ENCODE data around the gene UBE3A.

Gene UBE3A

DNA sequence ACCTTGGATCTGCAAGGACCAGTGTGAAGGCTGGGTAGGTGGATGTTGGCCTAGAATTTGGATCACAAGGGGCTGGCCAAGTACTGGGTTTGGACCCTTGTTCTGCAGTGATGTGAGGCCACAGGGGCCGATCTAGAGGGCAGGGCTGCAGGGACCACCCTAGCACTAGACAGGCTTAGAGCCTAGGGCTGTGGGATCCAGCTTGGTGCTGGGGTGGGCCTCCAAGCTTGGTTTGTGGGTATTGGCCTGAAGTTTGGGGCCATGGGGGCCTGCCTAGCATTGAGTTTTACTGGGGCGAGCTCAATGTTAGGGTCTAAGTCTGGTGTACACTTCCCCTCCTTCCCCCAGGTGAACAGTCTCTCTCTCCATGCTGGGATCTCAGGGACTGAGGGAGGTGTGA lies 36.5 kb downstream of the UBE3A start:
- DNase-seq: no peak

GRCh38 chr15:25401501-25401900 lies 37.3 kb downstream of the UBE3A start:
- no peak for DNase-seq

DNA sequence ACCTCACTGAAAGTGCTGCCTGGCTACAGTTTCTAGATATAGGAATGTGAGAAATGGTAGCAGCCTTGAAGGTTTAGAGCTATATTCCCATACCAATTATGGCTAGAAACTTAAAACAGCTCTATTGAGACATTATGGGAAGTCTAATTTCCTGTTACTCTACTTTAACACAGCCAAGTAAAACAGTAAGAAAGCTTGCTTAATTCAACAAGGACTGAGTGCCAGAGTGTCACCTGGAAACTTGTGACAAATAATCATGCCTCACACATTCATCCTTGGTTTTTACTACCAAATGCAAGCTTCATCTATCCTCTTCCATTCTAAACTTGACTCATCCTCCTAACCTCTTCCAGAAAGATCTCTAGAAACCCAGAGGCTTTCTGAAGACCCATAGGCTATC lies 41.7 kb downstream of the UBE3A start:
- DNase-seq: no peak

DNA sequence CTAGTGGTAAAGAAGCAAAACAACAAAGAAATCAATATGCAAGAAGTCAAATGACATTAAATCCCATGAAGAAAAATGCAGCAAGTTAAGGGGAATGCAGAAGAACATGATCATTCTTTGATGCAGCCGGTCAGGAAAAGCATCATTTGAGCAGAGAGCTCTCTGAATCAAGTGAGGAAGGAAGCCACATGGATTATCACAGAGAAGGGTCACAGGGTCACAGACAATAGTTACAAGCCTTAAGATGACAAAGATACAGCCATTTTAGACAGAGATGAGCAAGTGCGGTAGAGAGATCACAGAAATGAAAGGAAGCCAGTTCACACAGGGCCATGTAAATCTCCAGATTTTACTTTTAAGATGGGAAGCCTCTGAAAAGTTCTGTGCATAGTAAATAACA lies 43.9 kb downstream of the UBE3A start:
- DNase-seq: no peak

GRCh38 chr15:25392806-25393205 lies 46.0 kb downstream of the UBE3A start:
- no peak for DNase-seq

GRCh38 chr15:25391971-25392721 lies 46.7 kb downstream of the UBE3A start:
- no peak for DNase-seq

- no peak for DNase-seq
These were observed 52.8 kb downstream of the UBE3A start for GRCh38 chr15:25385986-25386385.

DNA sequence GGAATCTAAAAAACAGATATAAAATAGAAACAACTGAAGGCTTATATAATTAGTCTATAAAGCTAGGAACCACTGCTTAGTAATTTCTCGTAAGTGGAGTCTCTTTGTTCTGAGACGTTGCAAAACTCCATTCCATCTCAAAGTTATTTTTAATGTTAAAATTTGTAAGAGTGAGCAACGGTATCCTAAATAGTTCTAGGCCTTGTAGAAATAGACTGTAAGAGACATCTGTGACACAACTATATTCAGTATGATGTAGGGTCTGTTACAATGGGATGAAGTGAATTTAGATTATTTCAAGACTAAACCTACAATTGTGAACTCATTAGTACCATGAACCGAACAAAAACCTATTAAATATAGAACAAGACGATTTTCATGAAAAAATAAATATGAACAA lies 57.2 kb downstream of the UBE3A start:
- DNase-seq: no peak

- DNase-seq: no peak
These were observed 60.3 kb downstream of the UBE3A start for GRCh38 chr15:25378501-25378901.

GRCh38 chr15:25375557-25375956 lies 63.3 kb downstream of the UBE3A start:
- no peak for DNase-seq

DNA sequence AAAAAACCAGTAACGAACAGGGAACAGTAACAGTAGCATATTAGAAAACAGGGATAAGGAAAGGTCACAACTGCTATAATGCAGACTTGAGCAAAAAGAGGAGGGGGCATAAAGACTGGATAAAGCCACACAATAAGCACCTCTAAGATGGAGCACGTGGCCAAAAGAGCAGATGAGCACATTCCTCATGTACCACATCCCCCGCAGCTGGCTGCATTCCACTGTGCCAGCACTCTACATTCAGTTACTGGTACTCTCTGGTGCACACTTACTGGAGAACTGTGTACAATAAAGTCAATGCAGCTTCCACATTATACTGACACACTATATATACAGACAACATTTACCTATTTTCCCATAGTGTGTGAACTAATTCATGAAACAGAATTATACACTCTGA lies 64.7 kb downstream of the UBE3A start:
- DNase-seq: no peak

DNA sequence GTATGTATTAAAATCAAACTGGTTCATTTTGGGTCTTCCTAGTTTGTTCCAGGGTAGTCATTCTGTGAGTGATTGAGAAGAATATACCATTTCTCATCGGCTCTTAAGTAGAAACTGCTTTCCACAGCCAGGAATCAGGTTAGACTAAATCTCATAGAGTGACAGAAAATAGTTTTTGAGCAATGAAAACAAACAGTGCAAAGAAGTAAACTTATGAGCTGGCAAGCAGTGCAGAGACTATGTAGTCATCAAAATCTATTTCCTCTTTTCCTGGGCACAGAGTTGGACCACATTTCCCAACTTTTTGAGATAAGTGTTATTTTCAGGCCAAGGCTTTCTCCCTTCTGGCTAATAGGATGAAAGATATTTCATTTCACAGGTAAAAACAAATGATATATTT lies 66.5 kb downstream of the UBE3A start:
- DNase-seq: no peak

DNA sequence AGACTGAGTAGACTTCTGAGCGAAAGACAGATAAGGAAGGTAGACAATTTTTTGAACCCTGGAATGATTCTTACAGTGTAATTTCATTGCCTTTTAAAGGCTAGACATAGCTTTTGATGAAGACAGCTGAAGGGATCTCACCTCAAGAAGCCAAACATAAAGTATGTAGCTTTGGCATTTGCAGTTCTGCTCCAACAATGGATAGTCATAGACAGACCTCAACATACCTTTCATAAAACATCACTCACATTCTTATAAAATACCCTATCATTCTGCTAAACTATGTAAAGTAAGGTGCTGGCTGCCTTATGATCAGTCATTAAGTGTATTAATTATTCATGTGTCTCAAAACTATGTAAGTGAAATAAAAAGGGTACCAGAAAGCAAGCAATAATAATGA lies 70.0 kb downstream of the UBE3A start:
- no peak for DNase-seq

DNA sequence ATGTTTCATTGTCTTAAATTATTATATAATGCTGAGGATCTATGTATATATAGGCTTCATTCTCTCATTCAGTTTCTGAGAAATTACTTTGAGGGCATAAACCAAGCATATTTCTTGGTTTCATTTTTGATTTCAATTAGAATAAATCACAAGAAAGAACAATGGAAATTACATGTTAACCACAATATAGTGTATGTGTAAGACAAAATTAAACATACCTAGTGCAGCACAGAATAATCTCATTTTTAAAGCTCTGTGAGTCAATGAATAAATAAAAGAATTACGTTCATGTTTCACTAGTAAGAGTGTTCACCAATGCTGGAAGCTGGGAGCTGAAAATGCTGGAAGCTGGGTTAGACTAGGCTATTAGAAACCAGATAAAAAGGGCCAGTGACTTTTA lies 72.8 kb downstream of the UBE3A start:
- no peak for DNase-seq

DNA sequence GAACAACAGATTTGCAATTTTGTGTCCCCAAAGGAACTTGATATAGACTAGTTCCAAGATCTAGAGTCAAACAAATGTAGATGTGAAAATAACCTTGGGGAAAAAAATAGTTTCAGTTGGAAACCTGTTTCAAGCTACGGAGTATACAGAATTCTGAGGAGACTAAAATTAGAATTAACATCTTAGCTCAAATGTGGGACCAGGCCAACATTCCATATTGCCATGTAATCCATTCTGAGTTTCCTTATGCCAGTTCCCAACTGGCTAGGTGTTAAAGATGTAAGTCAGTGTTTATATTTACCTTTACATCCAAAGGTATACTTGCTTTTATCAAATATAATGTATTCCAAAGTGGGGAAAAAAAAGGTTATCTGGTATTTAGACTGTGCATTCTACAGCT lies 76.3 kb downstream of the UBE3A start:
- no peak for DNase-seq

GRCh38 chr15:25347707-25348106 lies 91.1 kb downstream of the UBE3A start:
- DNase-seq: no peak

- DNase-seq: no peak
These were observed 92.5 kb downstream of the UBE3A start for GRCh38 chr15:25346371-25346770.

GRCh38 chr15:25345943-25346342 lies 92.9 kb downstream of the UBE3A start:
- no peak for DNase-seq

DNA sequence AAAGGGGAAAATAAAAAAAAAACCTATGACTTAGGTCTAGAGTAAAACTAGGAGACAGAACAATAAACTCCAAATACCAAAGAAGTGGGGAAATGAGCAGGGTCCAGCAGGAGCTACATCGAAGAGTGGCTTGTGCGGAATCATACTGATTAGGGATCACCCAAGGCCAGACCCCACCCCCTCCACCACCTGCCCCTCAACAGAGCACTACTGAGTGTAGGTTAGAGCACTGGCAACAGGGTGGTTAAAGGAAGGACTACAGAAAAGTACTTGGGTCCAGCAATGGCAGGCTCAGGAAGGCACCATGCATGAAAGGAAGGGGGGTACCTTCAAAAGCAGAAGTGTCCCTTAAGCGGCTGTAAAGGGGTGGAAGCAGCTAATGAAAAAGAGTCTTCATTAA lies 96.2 kb downstream of the UBE3A start:
- DNase-seq: no peak

DNA sequence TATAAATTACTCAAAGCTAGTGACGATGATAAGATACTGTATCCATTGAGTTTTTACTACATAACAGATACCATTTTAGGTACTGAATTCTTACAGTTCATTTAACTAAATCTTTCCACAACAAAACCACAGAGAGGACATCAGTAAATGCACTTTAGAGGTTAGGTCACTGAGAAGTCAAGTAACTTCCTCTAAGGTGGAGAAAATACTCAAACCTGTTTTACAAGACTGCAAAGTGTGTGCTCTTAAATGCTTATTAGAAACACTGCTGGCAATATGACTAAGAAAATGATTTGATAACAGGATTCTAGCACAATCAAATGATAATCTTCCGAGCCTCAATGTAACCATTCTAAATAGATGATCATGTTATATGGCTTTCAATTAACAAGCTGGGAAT lies 99.4 kb downstream of the UBE3A start:
- no peak for DNase-seq

DNA sequence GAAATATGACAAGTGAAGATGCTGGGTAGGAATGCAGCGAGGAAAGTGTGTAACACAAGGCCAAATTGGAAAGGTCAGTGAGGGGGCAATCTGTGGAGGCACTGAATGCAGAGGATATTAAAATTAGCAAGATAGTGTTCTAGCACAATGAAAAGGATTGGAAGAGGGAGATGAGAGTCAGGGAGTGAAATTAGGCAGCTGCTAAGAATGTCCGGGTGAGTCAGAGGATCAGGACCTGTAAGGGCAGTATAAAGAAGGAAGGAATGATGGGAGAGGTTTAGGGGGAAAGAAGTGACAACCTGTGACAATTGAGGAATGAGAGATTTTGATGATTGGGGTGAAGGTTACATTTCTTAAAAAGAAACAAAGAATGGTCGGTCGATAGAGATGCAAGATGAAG lies 103.5 kb downstream of the UBE3A start:
- no peak for DNase-seq

- no peak for DNase-seq
These were observed 105.8 kb downstream of the UBE3A start for GRCh38 chr15:25333049-25333448.

DNA sequence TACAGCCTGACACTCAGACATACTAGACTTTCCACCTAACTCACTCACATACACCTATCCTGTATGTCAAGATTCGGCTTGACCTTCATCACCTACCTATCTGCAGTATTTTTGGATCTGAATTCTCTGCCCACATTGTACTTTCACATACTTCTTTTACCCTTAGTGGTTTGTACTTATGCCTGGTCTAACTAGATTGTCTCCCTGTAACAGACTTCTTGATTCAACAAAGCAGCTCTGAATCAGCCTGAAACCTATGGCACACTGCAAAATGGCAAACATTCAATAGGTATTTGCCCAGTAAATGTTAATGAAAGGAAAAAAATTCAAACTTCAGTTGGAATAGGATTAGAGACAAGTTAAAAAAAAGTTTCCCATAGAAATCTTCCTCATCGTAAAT lies 106.5 kb downstream of the UBE3A start:
- no peak for DNase-seq

DNA sequence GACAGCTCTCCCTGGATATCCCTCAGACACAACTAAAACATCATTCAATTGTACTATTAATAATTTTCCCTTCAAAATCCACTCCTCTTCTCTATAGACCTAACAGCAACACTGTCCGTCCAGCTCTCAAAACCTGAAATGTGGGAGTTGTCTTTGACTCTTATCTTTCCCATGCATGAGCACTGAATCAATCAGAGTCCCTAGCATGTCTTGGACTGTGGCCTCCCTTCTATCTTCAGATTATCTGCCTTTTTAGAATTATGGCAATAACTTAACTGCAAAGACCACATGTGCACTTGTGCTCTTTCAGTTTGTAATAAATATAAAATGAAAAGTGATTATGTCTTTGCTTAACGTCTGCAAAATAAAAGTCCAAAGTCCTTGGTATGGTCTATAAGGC lies 107.0 kb downstream of the UBE3A start:
- no peak for DNase-seq

DNA sequence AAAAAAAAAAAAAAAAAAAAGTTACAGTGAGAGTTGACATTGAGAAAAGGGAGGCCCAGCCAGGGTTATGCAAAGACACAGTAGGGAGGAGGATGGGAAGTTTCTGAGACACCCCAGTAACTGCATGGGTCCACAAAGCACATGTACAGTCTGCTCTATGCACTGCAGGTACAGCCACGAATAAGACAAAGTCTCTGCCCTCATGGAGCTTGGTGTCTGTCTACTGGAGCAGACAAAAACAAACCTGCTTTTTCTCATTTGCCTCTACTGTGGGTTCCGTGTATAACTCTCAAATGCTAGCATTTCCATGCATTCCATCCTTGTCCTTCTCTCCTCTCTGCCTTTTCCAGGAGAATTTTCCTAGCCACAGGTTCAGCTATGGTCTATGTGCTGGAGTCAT lies 107.4 kb downstream of the UBE3A start:
- no peak for DNase-seq

DNA sequence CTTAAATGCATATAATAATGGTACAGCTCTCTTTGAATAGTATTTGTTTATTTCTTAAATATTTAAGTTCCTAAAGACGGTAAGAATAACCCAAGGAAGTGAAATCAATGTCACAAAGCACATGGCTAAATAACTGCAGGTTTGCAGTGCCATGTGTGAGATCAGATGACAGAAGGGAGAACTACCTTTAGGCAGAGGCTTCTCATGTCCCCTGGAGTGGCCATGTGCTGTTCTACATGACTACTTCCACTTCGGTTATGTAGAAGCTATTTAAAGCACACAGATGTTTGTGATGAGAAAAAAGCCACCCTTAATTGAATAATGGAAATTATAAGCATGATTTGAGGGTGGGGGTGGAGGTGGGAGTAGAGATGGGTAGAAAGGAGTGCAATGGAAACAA lies 109.1 kb downstream of the UBE3A start:
- no peak for DNase-seq
